H9 (cell line): ENCODE data around the gene ATG12. TPM values are rescaled to one million over a fixed set of nuclear protein-coding genes. Genes with fewer than 3 reads are reported as not detected.

Experiments used
- DNase-seq: peaks from one replicate; pipeline ENCODE4 v3.0.0-alpha.2; 2017
- H2AFZ ChIP-seq: one replicate; pipeline ENCODE4 v1.6.1; 2013; ENCODE audit warnings: mild to moderate bottlenecking, low read length, control low read depth, moderate library complexity
- H2AK5ac ChIP-seq: 2 replicates; pipeline ENCODE4 v1.6.1; 2013; ENCODE audit warnings: low read length, control low read depth, mixed read lengths; ENCODE audit not compliant: insufficient read length
- H2BK120ac ChIP-seq: one replicate; pipeline ENCODE4 v1.6.1; 2013; ENCODE audit warnings: low read depth, mild to moderate bottlenecking, low read length, control low read depth, inconsistent platforms; ENCODE audit not compliant: poor library complexity, severe bottlenecking
- H2BK12ac ChIP-seq: 2 replicates; pipeline ENCODE4 v1.6.1; 2013; ENCODE audit warnings: low read length, control low read depth, mixed read lengths, low read depth; ENCODE audit not compliant: insufficient read length
- H2BK15ac ChIP-seq: 2 replicates; pipeline ENCODE4 v1.6.1; 2013; ENCODE audit warnings: low read depth, low read length, control low read depth
- H2BK20ac ChIP-seq: one replicate; pipeline ENCODE4 v1.6.1; 2013; ENCODE audit warnings: low read depth, mild to moderate bottlenecking, low read length, control low read depth, inconsistent platforms; ENCODE audit not compliant: poor library complexity, severe bottlenecking
- H2BK5ac ChIP-seq: 2 replicates; pipeline ENCODE4 v1.6.1; 2013; ENCODE audit warnings: low read length, control low read depth, mixed read lengths; ENCODE audit not compliant: insufficient read length
- H3K14ac ChIP-seq: 2 replicates; pipeline ENCODE4 v1.6.1; 2013; ENCODE audit warnings: low read length, control low read depth; ENCODE audit not compliant: insufficient read depth
- H3K18ac ChIP-seq: 2 replicates; pipeline ENCODE4 v1.6.1; 2013; ENCODE audit warnings: low read depth, mild to moderate bottlenecking, mixed read lengths, low read length, control low read depth; ENCODE audit not compliant: insufficient read length
- H3K23ac ChIP-seq: 2 replicates; pipeline ENCODE4 v1.6.1; 2013; ENCODE audit warnings: low read length, control low read depth, mixed read lengths, low read depth; ENCODE audit not compliant: insufficient read length
- H3K23me2 ChIP-seq: 2 replicates; pipeline ENCODE4 v1.6.1; 2013; ENCODE audit warnings: low read depth, mild to moderate bottlenecking, mixed read lengths, low read length, control low read depth; ENCODE audit not compliant: insufficient read length, poor library complexity, severe bottlenecking
- H3K27ac ChIP-seq: 2 replicates; pipeline ENCODE4 v1.5.1; 2013; ENCODE audit warnings: low read length, control low read depth, mixed read lengths, low read depth; ENCODE audit not compliant: insufficient read length
- H3K27me3 ChIP-seq: 2 replicates; pipeline ENCODE4 v1.6.1; 2013; ENCODE audit warnings: low read length, control low read depth, inconsistent platforms; ENCODE audit not compliant: insufficient read depth
- H3K4ac ChIP-seq: 2 replicates; pipeline ENCODE4 v1.6.1; 2013; ENCODE audit warnings: low read depth, mild to moderate bottlenecking, control low read depth, inconsistent platforms, low read length, moderate library complexity
- H3K4me1 ChIP-seq: 2 replicates; pipeline ENCODE4 v1.6.1; 2013; ENCODE audit warnings: low read length, control low read depth, inconsistent platforms; ENCODE audit not compliant: insufficient read depth
- H3K4me2 ChIP-seq: 2 replicates; pipeline ENCODE4 v1.6.1; 2013; ENCODE audit warnings: low read length, control low read depth, mixed read lengths; ENCODE audit not compliant: insufficient read length, insufficient read depth
- H3K56ac ChIP-seq: 2 replicates; pipeline ENCODE4 v1.6.1; 2013; ENCODE audit warnings: low read depth, mild to moderate bottlenecking, mixed read lengths, low read length, control low read depth; ENCODE audit not compliant: insufficient read length
- H3K79me1 ChIP-seq: 2 replicates; pipeline ENCODE4 v1.6.1; 2013; ENCODE audit warnings: low read depth, mild to moderate bottlenecking, moderate library complexity, low read length, control low read depth, inconsistent platforms; ENCODE audit not compliant: insufficient read depth, poor library complexity, severe bottlenecking
- H3K79me2 ChIP-seq: 2 replicates; pipeline ENCODE4 v1.6.1; 2013; ENCODE audit warnings: low read length, control low read depth, inconsistent platforms; ENCODE audit not compliant: insufficient read depth
- H3K9ac ChIP-seq: 2 replicates; pipeline ENCODE4 v1.6.1; 2013; ENCODE audit warnings: low read length, control low read depth, mixed read lengths; ENCODE audit not compliant: insufficient read length; ENCODE audit errors: extremely low read depth
- H3K9me3 ChIP-seq: one replicate; pipeline ENCODE4 v1.6.1; 2013; ENCODE audit warnings: low read depth, low read length, inconsistent platforms; ENCODE audit not compliant: control insufficient read depth
- H3T11ph ChIP-seq: one replicate; pipeline ENCODE4 v1.6.1; 2013; ENCODE audit warnings: mild to moderate bottlenecking, low read length, control low read depth, inconsistent platforms
- H4K20me1 ChIP-seq: one replicate; pipeline ENCODE4 v1.6.1; 2013; ENCODE audit not compliant: control insufficient read depth, insufficient read length, insufficient read depth
- H4K5ac ChIP-seq: 2 replicates; pipeline ENCODE4 v1.6.1; 2013; ENCODE audit warnings: low read depth, mild to moderate bottlenecking, mixed read lengths, low read length, control low read depth; ENCODE audit not compliant: insufficient read length
- H4K8ac ChIP-seq: replicated peaks from 2 replicates; pipeline ENCODE4 v1.6.1; 2013; ENCODE audit warnings: low read length, control low read depth, mixed read lengths, low read depth; ENCODE audit not compliant: insufficient read length
- H4K91ac ChIP-seq: 2 replicates; pipeline ENCODE4 v1.6.1; 2013; ENCODE audit warnings: low read depth, mild to moderate bottlenecking, moderate library complexity, mixed read lengths, low read length, control low read depth; ENCODE audit not compliant: insufficient read length
- H3K27ac Mint-ChIP-seq, 3 experiments: 2 replicates in 2 of 3; 3 replicates in 1 of 3; pipeline ENCODE4 v1.8.0; 2020 to 2021; ENCODE audit warnings: mixed read lengths in 3 of 3, mild to moderate bottlenecking in 1 of 3, moderate library complexity in 1 of 3
- H3K27me3 Mint-ChIP-seq: 2 replicates; pipeline ENCODE4 v1.8.0; 2021; ENCODE audit warnings: low read depth, mild to moderate bottlenecking, moderate library complexity, mixed read lengths
- H3K36me3 Mint-ChIP-seq, 3 experiments: 2 replicates in 2 of 3; 3 replicates in 1 of 3; pipeline ENCODE4 v1.8.0; 2020 to 2021; ENCODE audit warnings: low read depth in 3 of 3, mixed read lengths in 3 of 3; ENCODE audit not compliant: insufficient read depth in 1 of 3
- H3K4me1 Mint-ChIP-seq, 2 experiments: 2 replicates each; pipeline ENCODE4 v1.8.0; 2020; ENCODE audit warnings: mixed read lengths in 2 of 2
- H3K4me3 Mint-ChIP-seq, 2 experiments: 2 replicates in 1 of 2; 3 replicates in 1 of 2; pipeline ENCODE4 v1.8.0; 2020 to 2021; ENCODE audit warnings: mild to moderate bottlenecking in 2 of 2, mixed read lengths in 2 of 2, moderate library complexity in 1 of 2
- H3K9me3 Mint-ChIP-seq, 2 experiments: 2 replicates in 1 of 2; 3 replicates in 1 of 2; pipeline ENCODE4 v1.8.0; 2020; ENCODE audit warnings: mild to moderate bottlenecking in 2 of 2, mixed read lengths in 2 of 2, moderate library complexity in 1 of 2
- CTCF ChIP-seq: fragments of 200-600 bp; sonication (generic); conservative IDR thresholded peaks from 3 replicates; pipeline ENCODE4 v1.8.0; 2021; ENCODE audit warnings: antibody characterized with exemption, mild to moderate bottlenecking
- WGBS: extraction: QIAGEN DNeasy Blood & Tissue Kit; methylation state at CpG from one replicate; pipeline ENCODE4 v1.1.7; 2013; ENCODE audit warnings: missing lambda C conversion rate, low lambda C conversion rate, mixed read lengths; ENCODE audit not compliant: insufficient read length; ENCODE audit errors: extremely low coverage; 5-methylcytosine and 5-hydroxymethylcytosine counted together
- total RNA-seq: library from RNA; stranded (reverse); gene quantifications from 2 replicates; pipeline ENCODE4 v1.2.1, GENCODE V29; 2021

The ATG12 gene
- total RNA-seq, 1 experiment from 2014 or later, result 52.9 TPM

DNA sequence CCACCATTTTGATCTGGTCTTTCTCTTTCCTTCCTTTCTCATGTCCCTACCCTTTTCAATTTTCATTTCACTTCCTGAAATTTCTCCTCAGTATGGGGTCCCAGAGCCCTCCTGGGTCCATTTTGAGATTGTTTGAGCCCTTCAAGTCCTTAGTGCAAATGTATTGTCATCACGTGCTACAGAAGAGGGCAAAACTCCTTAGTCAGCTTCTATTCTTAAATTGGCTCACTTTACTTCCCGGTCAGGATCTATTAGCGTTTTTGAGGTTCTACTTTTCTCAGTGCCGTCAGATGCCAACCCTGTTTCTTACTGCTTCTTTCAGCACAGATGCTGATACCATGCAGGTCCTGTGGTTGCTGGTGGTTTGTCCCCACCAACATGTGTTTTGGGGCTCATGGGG lies 5.9 kb downstream of the ATG12 start:
- no CpG with 5 or more reads among the region's 4 CpGs for WGBS
- Histone ChIP-seq H4K91ac (no peak overlapping the region), H2BK15ac (no peak overlapping the region), H2BK120ac (no peak overlapping the region), H4K5ac (no peak overlapping the region), H3K9me3 (no peaks in the 10 kb centered on the region), H2BK20ac (no peak overlapping the region), H2BK5ac (no peak overlapping the region), H3K79me2 (peaks cover 3% of the 10 kb centered on the region; the same call in 1 of the 2 replicates), H3K27ac (no peak overlapping the region), H2BK12ac (no peak overlapping the region), H3K18ac (no peak overlapping the region), H3K14ac (no peak overlapping the region), H3K56ac (no peak overlapping the region), H3K4me2 (no peak overlapping the region), H2AFZ (no peak overlapping the region), H2AK5ac (no peak overlapping the region), H3K4ac (no peak overlapping the region), H4K20me1 (no peaks in the 10 kb centered on the region), H4K8ac (no peak overlapping the region), H3K23ac (no peak overlapping the region), H3K27me3 (no peaks in the 10 kb centered on the region), H3K23me2 (no peaks in the 10 kb centered on the region), H3K79me1 (peaks cover 2% of the 10 kb centered on the region), H3K4me1 (no peaks in the 10 kb centered on the region), H3T11ph (no peak overlapping the region), H3K9ac (no peak overlapping the region)
- H3K36me3 Mint-ChIP-seq, result peaks cover 17 to 53% (median 52%) of the 10 kb centered on the region in 3 experiments; a peak in 6 of 7 replicates
- no peak overlapping the region for H3K4me3 Mint-ChIP-seq
- peaks cover 10 to 15% of the 10 kb centered on the region in 2 experiments for H3K4me1 Mint-ChIP-seq
- no peaks in the 10 kb centered on the region for H3K27me3 Mint-ChIP-seq
- no peak for TF ChIP-seq CTCF
- no peaks in the 10 kb centered on the region for H3K9me3 Mint-ChIP-seq
- H3K27ac Mint-ChIP-seq, result peak overlapping the region in 2 of 3 experiments; percentile 10 to 32; a peak in 3 of 7 replicates
- DNase-seq, result no peak
